T-cell (primary cell): ENCODE data around the gene PIGL. TPM values are rescaled to one million over a fixed set of nuclear protein-coding genes. Genes with fewer than 3 reads are reported as not detected.
A peak's percentile ranks its signal among the peaks of the same experiment; 100 is the strongest.

Experiments
- ATAC-seq, 4 experiments: fragments of 200-7000 bp in 3 of 4; fragments of 150-1000 bp in 1 of 4; cut with Tn5 transposase; replicated peaks in 1 of 4; 1 replicate in 3 of 4; 2 replicates in 1 of 4; pipeline ENCODE4 v1.10.0; 2021; ENCODE audit warnings: moderate library complexity in 3 of 4, mild to moderate bottlenecking in 2 of 4, moderate number of reproducible peaks in 1 of 4
- CTCF ChIA-PET, 2 donors: fragments of 300-600 bp; sonication (Branson Sonifier 250); formaldehyde crosslinking; loops; one replicate each; lab custom pipeline; 2022; ENCODE audit warnings: antibody characterized with exemption in 2 of 2; lab: Charles Lee
- POLR2A ChIA-PET, 2 donors: fragments of 300-600 bp; sonication (Branson Sonifier 250); formaldehyde crosslinking; loops; one replicate each; lab custom pipeline; 2022; ENCODE audit warnings: antibody characterized with exemption in 2 of 2; lab: Charles Lee
- DNase-seq, 35 experiments: peaks; one replicate each; pipeline versions ENCODE4 v3.0.0 to v3.0.0-alpha.2; 2013 to 2023
- H3K27ac ChIP-seq: one replicate; pipeline ENCODE4 v1.5.1; 2013; ENCODE audit warnings: low read length
- H3K27me3 ChIP-seq, 2 experiments: replicated peaks in 1 of 2; 1 replicate in 1 of 2; 2 replicates in 1 of 2; pipeline versions ENCODE4 v1.6.1 to v1.7.0; 2013; ENCODE audit warnings: low read length in 1 of 2, mixed read lengths in 1 of 2; ENCODE audit not compliant: control insufficient read depth in 2 of 2, insufficient read depth in 2 of 2; ENCODE audit errors: extremely low read depth in 1 of 2
- H3K36me3 ChIP-seq, 2 donors: 1 replicate in 1 of 2; 2 replicates in 1 of 2; pipeline versions ENCODE4 v1.6.1 to v1.7.0; 2013; ENCODE audit warnings: low read length in 1 of 2; ENCODE audit not compliant: control insufficient read depth in 2 of 2, insufficient read depth in 1 of 2; ENCODE audit errors: extremely low read depth in 1 of 2
- H3K4me1 ChIP-seq, 2 experiments: 1 replicate in 1 of 2; 2 replicates in 1 of 2; pipeline versions ENCODE4 v1.6.1 to v1.7.0; 2013; ENCODE audit warnings: low read length in 2 of 2, mixed read lengths in 1 of 2; ENCODE audit not compliant: insufficient read depth in 2 of 2, control insufficient read depth in 1 of 2; ENCODE audit errors: extremely low read depth in 1 of 2
- H3K4me3 ChIP-seq, 2 donors: 1 replicate in 1 of 2; 2 replicates in 1 of 2; pipeline versions ENCODE4 v1.5.1 to v1.7.0; 2013; ENCODE audit warnings: mild to moderate bottlenecking in 2 of 2, low read length in 1 of 2, moderate library complexity in 1 of 2; ENCODE audit not compliant: control insufficient read depth in 1 of 2; ENCODE audit errors: extremely low read depth in 1 of 2
- H3K9me3 ChIP-seq: 2 replicates; pipeline ENCODE4 v1.7.0; 2013
- H3K27ac Mint-ChIP-seq, 2 donors: one replicate each; pipeline ENCODE4 v1.8.0; 2020 to 2021; ENCODE audit warnings: mild to moderate bottlenecking in 2 of 2, mixed read lengths in 2 of 2
- H3K27me3 Mint-ChIP-seq, 2 donors: one replicate each; pipeline ENCODE4 v1.8.0; 2021 to 2022; ENCODE audit warnings: mixed read lengths in 2 of 2
- H3K36me3 Mint-ChIP-seq: one replicate; pipeline ENCODE4 v1.8.0; 2021; ENCODE audit warnings: mixed read lengths
- H3K4me1 Mint-ChIP-seq, 3 donors: one replicate each; pipeline ENCODE4 v1.8.0; 2020 to 2022; ENCODE audit warnings: mixed read lengths in 3 of 3, mild to moderate bottlenecking in 1 of 3
- H3K4me3 Mint-ChIP-seq, 3 donors: one replicate each; pipeline ENCODE4 v1.8.0; 2020 to 2022; ENCODE audit warnings: mild to moderate bottlenecking in 3 of 3, mixed read lengths in 3 of 3, moderate library complexity in 3 of 3
- H3K9me3 Mint-ChIP-seq, 3 donors: one replicate each; pipeline ENCODE4 v1.8.0; 2020 to 2022; ENCODE audit warnings: mixed read lengths in 3 of 3
- WGBS: methylation state at CpG from one replicate; pipeline ENCODE4 v1.1.5; 2013; ENCODE audit warnings: missing lambda C conversion rate; ENCODE audit not compliant: insufficient coverage; 5-methylcytosine and 5-hydroxymethylcytosine counted together
- total RNA-seq, 35 experiments: library from RNA in 6 of 35; stranded (reverse) in 6 of 35; fragments of 120-200 nt in 1 of 35; gene quantifications; one replicate each; pipeline versions ENCODE4 v1.2.1 to v1.2.4 and lab custom pipeline; 2013 to 2026

Gene PIGL
- total RNA-seq, 5 donors from 2014 or later (not counting 1 experiment from before 2014, with no cell fraction given), result 53.9 to 90.2 (median 82.7) TPM

- H3K9me3 ChIP-seq, result no peaks in the 10 kb centered on the region
- H3K27me3 ChIP-seq, result no peaks in the 10 kb centered on the region
- Mint-ChIP-seq H3K4me3 (no peak overlapping the region), H3K9me3 (no peaks in the 10 kb centered on the region), H3K27ac (peak overlapping the region; percentile 57 to 58), H3K27me3 (no peaks in the 10 kb centered on the region), H3K36me3 (peaks cover 24% of the 10 kb centered on the region), H3K4me1 (peaks cover 14 to 26% (median 26%) of the 10 kb centered on the region in 3 donors)
- no peak for DNase-seq
- H3K27ac ChIP-seq, result no peak overlapping the region
- peaks cover 5 to 10% of the 10 kb centered on the region in 2 donors for H3K36me3 ChIP-seq
- no CpG with 5 or more reads among the region's 1 CpG for WGBS
- H3K4me1 ChIP-seq, result peaks cover 0 to 14% of the 10 kb centered on the region in 2 experiments
- no peak overlapping the region for H3K4me3 ChIP-seq
- ChIA-PET POLR2A (no interaction called here), CTCF (no interaction called here)
- peak in 2 of 4 experiments; percentile 26 to 55 for ATAC-seq
Observed at GRCh38 chr17:16298140-16298662, 81.2 kb downstream of the PIGL start.

- Mint-ChIP-seq H3K27ac (no peak overlapping the region), H3K4me3 (no peak overlapping the region), H3K36me3 (peaks cover 24% of the 10 kb centered on the region), H3K4me1 (peaks cover 14 to 28% (median 27%) of the 10 kb centered on the region in 3 donors), H3K27me3 (no peaks in the 10 kb centered on the region), H3K9me3 (no peaks in the 10 kb centered on the region)
- DNase-seq, result no peak
- ChIA-PET POLR2A (no interaction called here), CTCF (no interaction called here)
- Histone ChIP-seq H3K4me1 (peaks cover 0 to 14% of the 10 kb centered on the region in 2 experiments), H3K9me3 (no peaks in the 10 kb centered on the region), H3K4me3 (no peak overlapping the region), H3K36me3 (peaks cover 5 to 17% of the 10 kb centered on the region in 2 donors), H3K27me3 (no peaks in the 10 kb centered on the region), H3K27ac (no peak overlapping the region)
- ATAC-seq, result no peak
- 100% methylated on average over 1 of the region's 3 CpGs for WGBS
Observed at GRCh38 chr17:16300554-16300953, 83.5 kb downstream of the PIGL start.

- ChIA-PET POLR2A (no interaction called here), CTCF (interaction anchor here in 1 of 2 donors (0.7 kb wide), 1 partner anchor 400 kb away, joined by 6 read pairs; no protein-coding TSS in a partner anchor)
- WGBS, result 99% methylated on average over 8 of the region's 13 CpGs
Observed at GRCh38 chr17:16301963-16302855, 85.2 kb downstream of the PIGL start.

GRCh38 chr17:16302856-16303255 is 85.8 kb downstream of the PIGL start:
- CTCF ChIA-PET, result interaction anchor here in 1 of 2 donors (0.7 kb wide), 1 partner anchor 13 kb away, joined by 3 read pairs; no protein-coding TSS in a partner anchor
- no peak overlapping the region for H3K4me3 ChIP-seq
- no peak overlapping the region for H3K27ac ChIP-seq
- DNase-seq (no peak), ATAC-seq (no peak)
- Mint-ChIP-seq H3K9me3 (no peaks in the 10 kb centered on the region), H3K4me1 (peaks cover 13% of the 10 kb centered on the region in 3 donors), H3K4me3 (no peak overlapping the region), H3K27ac (no peak overlapping the region), H3K27me3 (no peaks in the 10 kb centered on the region), H3K36me3 (peaks cover 29% of the 10 kb centered on the region)
- H3K27me3 ChIP-seq, result no peaks in the 10 kb centered on the region
- peaks cover 5 to 20% of the 10 kb centered on the region in 2 donors for H3K36me3 ChIP-seq
- POLR2A ChIA-PET, result no interaction called here
- WGBS, result 100% methylated on average over 1 of the region's 4 CpGs
- H3K9me3 ChIP-seq, result no peaks in the 10 kb centered on the region
- peaks cover 0 to 10% of the 10 kb centered on the region in 2 experiments for H3K4me1 ChIP-seq

More at GRCh38 chr17:16301963-16302855, 85.2 kb downstream of the PIGL start:
- H3K4me1 Mint-ChIP-seq, result peaks cover 14 to 19% (median 19%) of the 10 kb centered on the region in 3 donors
- Histone ChIP-seq H3K4me3 (no peak overlapping the region), H3K4me1 (peaks cover 0 to 14% of the 10 kb centered on the region in 2 experiments), H3K36me3 (peaks cover 5 to 20% of the 10 kb centered on the region in 2 donors), H3K27ac (no peak overlapping the region), H3K9me3 (no peaks in the 10 kb centered on the region), H3K27me3 (no peaks in the 10 kb centered on the region)
- H3K27me3 Mint-ChIP-seq, result no peaks in the 10 kb centered on the region
- H3K27ac Mint-ChIP-seq, result no peak overlapping the region
- H3K9me3 Mint-ChIP-seq, result no peaks in the 10 kb centered on the region
- peaks cover 25% of the 10 kb centered on the region for H3K36me3 Mint-ChIP-seq
- ATAC-seq, result no peak
- no peak for DNase-seq
- no peak overlapping the region for H3K4me3 Mint-ChIP-seq

GRCh38 chr17:16304830-16305229 is 87.8 kb downstream of the PIGL start:
- ChIA-PET POLR2A (interaction anchor here in 1 of 2 donors (0.6 kb wide), 1 partner anchor 78 kb away, joined by 3 read pairs; no protein-coding TSS in a partner anchor), CTCF (interaction anchor here in 1 of 2 donors (0.6 to 2.3 kb wide), 3 partner anchors 19 to 217 kb away, joined by 3 to 10 read pairs (median 6); no protein-coding TSS in a partner anchor)
- H3K9me3 Mint-ChIP-seq, result no peaks in the 10 kb centered on the region
- H3K4me3 Mint-ChIP-seq, result no peak overlapping the region
- H3K27ac Mint-ChIP-seq, result no peak overlapping the region
- Histone ChIP-seq H3K4me3 (no peak overlapping the region), H3K36me3 (peaks cover 5 to 20% of the 10 kb centered on the region in 2 donors), H3K27me3 (no peaks in the 10 kb centered on the region), H3K9me3 (no peaks in the 10 kb centered on the region), H3K27ac (no peak overlapping the region), H3K4me1 (no peaks in the 10 kb centered on the region)
- H3K36me3 Mint-ChIP-seq, result peaks cover 26% of the 10 kb centered on the region
- no CpG with 5 or more reads among the region's 3 CpGs for WGBS
- peaks cover 3 to 10% (median 4%) of the 10 kb centered on the region in 3 donors for H3K4me1 Mint-ChIP-seq
- DNase-seq, result peak in 7 of 35 experiments; percentile 4 to 41 (median 7)
- ATAC-seq, result peak in 2 of 4 experiments; percentile 33 to 68
- no peaks in the 10 kb centered on the region for H3K27me3 Mint-ChIP-seq

GRCh38 chr17:16306211-16306610 is 89.2 kb downstream of the PIGL start:
- no peaks in the 10 kb centered on the region for H3K27me3 ChIP-seq
- no peak overlapping the region for H3K4me3 ChIP-seq
- DNase-seq (no peak), ATAC-seq (no peak)
- Mint-ChIP-seq H3K9me3 (no peaks in the 10 kb centered on the region), H3K4me3 (no peak overlapping the region), H3K27me3 (no peaks in the 10 kb centered on the region), H3K4me1 (peaks cover 14 to 20% (median 14%) of the 10 kb centered on the region in 3 donors), H3K27ac (no peak overlapping the region), H3K36me3 (peaks cover 30% of the 10 kb centered on the region)
- POLR2A ChIA-PET, result no interaction called here
- peaks cover 5 to 20% of the 10 kb centered on the region in 2 donors for H3K36me3 ChIP-seq
- H3K4me1 ChIP-seq, result peaks cover 3 to 8% of the 10 kb centered on the region in 2 experiments
- WGBS, result 96% methylated on average over 5 of the region's 8 CpGs
- CTCF ChIA-PET, result interaction anchor here in 1 of 2 donors (0.7 to 2.3 kb wide), 2 partner anchors 15 to 215 kb away, joined by 5 to 6 read pairs; no protein-coding TSS in a partner anchor
- no peak overlapping the region for H3K27ac ChIP-seq
- no peaks in the 10 kb centered on the region for H3K9me3 ChIP-seq
